ENCODE measurements around the gene UMAD1.

Gene UMAD1

DNA sequence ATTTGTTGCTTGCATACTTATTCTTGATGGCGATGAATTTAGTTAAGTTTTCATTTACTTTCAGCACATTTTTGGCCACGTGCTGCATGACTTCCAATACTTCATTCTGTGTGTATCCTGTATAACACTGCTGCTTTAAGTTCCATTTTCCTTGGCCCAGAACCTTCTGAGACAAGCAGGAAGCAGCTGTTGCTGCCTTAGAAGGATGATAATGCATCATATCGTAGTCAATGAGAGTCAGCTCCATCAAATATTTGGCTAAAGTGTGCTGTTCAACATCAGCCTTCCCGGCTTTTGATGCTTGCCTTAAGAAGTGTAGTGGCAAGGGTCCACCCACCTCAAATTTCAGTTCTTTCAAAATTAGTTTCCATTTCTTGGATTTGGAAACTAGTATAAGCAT lies 268.8 kb downstream of the UMAD1 start:
- no peaks in the 10 kb centered on the region for H3K27me3 ChIP-seq (ENCODE audit: insufficient read depth, low read length, poor library complexity, severe bottlenecking)
- TF ChIP-seq EZH2phosphoT487 (IDR thresholded peaks at IDR 0.05; ENCODE audit: borderline replicate concordance) = no peak
- TF ChIP-seq, protein P1, sequence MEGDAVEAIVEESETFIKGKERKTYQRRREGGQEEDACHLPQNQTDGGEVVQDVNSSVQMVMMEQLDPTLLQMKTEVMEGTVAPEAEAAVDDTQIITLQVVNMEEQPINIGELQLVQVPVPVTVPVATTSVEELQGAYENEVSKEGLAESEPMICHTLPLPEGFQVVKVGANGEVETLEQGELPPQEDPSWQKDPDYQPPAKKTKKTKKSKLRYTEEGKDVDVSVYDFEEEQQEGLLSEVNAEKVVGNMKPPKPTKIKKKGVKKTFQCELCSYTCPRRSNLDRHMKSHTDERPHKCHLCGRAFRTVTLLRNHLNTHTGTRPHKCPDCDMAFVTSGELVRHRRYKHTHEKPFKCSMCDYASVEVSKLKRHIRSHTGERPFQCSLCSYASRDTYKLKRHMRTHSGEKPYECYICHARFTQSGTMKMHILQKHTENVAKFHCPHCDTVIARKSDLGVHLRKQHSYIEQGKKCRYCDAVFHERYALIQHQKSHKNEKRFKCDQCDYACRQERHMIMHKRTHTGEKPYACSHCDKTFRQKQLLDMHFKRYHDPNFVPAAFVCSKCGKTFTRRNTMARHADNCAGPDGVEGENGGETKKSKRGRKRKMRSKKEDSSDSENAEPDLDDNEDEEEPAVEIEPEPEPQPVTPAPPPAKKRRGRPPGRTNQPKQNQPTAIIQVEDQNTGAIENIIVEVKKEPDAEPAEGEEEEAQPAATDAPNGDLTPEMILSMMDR (conservative IDR thresholded peaks at IDR 0.05; ENCODE audit: low read length) = no peak
- H3F3A ChIP-seq (ENCODE audit: low read depth) = no peaks in the 10 kb centered on the region
- H3K9me3 ChIP-seq (ENCODE audit: insufficient read depth, low read depth, low read length) = no peaks in the 10 kb centered on the region
- H3K4me1 ChIP-seq (ENCODE audit: insufficient read depth, low read length, poor library complexity, severe bottlenecking) = peaks cover 23% of the 10 kb centered on the region
- no peaks in the 10 kb centered on the region for H3K9me2 ChIP-seq (replicated peaks; ENCODE audit: low read depth, low read length)
- H3K36me3 ChIP-seq (ENCODE audit: insufficient read depth, low read length) = no peaks in the 10 kb centered on the region
- H3K4me2 ChIP-seq (ENCODE audit: low read depth, low read length, poor library complexity, severe bottlenecking) = no peak overlapping the region
- no peak overlapping the region for H2AFZ ChIP-seq (ENCODE audit: low read length)
- no peak overlapping the region for H3K9ac ChIP-seq (ENCODE audit: low read depth, low read length, poor library complexity, severe bottlenecking)
- no peaks in the 10 kb centered on the region for H4K20me1 ChIP-seq (ENCODE audit: insufficient read depth, low read length, poor library complexity, severe bottlenecking)
- H3K79me2 ChIP-seq (ENCODE audit: insufficient read depth, low read length) = no peaks in the 10 kb centered on the region
- no peak overlapping the region for H3K4me3 ChIP-seq (ENCODE audit: low read length, poor library complexity, severe bottlenecking)

DNA sequence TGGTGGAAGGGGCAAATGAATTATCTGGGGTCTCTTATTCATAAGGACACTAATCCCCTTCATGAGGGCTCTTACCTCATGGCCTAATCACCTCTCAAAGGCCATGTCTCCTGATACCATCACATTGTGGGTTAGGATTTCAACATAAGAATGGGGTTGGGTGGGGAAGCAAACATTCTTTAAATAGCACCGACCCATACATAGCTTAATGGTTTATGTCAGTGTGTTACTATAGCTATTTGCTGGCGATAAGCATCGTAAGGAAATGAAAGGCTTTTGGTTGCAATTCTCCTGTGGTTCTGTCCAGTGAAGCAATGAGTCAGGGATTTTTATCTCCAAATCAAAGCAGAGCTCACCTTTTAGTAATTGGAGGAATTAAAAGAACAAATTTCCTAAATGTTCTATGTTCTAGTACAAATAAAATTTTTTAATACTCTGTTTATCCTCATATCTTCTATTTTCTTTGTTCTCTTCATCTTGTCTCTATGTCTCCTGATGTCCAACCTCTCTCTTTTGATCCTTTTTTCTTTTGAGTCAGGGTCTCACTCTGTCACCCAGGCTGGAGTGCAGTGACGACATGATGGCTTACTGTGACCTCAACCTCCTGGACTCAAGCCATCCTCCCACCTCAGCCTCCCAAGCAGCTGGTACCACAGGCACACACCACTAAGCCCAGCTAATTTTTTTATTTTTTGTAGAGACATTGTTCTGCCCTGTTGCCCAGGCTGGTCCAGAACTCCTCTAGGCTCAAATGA lies 271.0 kb downstream of the UMAD1 start:
- peaks cover 23% of the 10 kb centered on the region for H3K4me1 ChIP-seq (ENCODE audit: insufficient read depth, low read length, poor library complexity, severe bottlenecking)
- H3K79me2 ChIP-seq (ENCODE audit: insufficient read depth, low read length) = no peaks in the 10 kb centered on the region
- H4K20me1 ChIP-seq (ENCODE audit: insufficient read depth, low read length, poor library complexity, severe bottlenecking) = no peaks in the 10 kb centered on the region
- H3K9me3 ChIP-seq (ENCODE audit: insufficient read depth, low read depth, low read length) = no peaks in the 10 kb centered on the region
- no peak overlapping the region for H3K4me2 ChIP-seq (ENCODE audit: low read depth, low read length, poor library complexity, severe bottlenecking)
- no peaks in the 10 kb centered on the region for H3K36me3 ChIP-seq (ENCODE audit: insufficient read depth, low read length)
- H3K4me3 ChIP-seq (ENCODE audit: low read length, poor library complexity, severe bottlenecking) = no peak overlapping the region
- TF ChIP-seq EZH2phosphoT487 (IDR thresholded peaks at IDR 0.05; ENCODE audit: borderline replicate concordance) = no peak
- TF ChIP-seq, protein P1 (conservative IDR thresholded peaks at IDR 0.05; ENCODE audit: low read length) = no peak
- no peak overlapping the region for H3K9ac ChIP-seq (ENCODE audit: low read depth, low read length, poor library complexity, severe bottlenecking)
- no peaks in the 10 kb centered on the region for H3K27me3 ChIP-seq (ENCODE audit: insufficient read depth, low read length, poor library complexity, severe bottlenecking)
- H2AFZ ChIP-seq (ENCODE audit: low read length) = no peak overlapping the region
- no peaks in the 10 kb centered on the region for H3K9me2 ChIP-seq (replicated peaks; ENCODE audit: low read depth, low read length)
- H3F3A ChIP-seq (ENCODE audit: low read depth) = no peaks in the 10 kb centered on the region

DNA sequence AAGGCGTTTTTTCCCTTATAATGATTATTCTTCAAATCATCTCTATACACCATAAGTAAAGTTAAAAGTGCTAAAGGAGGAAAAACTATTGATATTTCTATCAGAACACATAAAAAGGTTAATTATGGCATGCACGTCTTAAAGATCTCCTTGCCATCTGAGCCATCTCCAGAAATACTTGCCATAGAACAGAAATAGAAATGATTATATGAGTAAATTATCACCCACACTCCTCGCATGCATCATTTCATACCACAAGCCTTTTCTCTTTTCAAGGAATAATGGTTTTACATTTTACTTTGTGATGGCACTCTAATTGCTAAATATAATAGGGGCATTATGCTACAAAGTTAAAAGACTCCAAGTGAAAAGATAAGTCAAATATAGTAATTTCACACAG lies 272.4 kb downstream of the UMAD1 start:
- peaks cover 23% of the 10 kb centered on the region for H3K4me1 ChIP-seq (ENCODE audit: insufficient read depth, low read length, poor library complexity, severe bottlenecking)
- no peaks in the 10 kb centered on the region for H3F3A ChIP-seq (ENCODE audit: low read depth)
- H3K9me2 ChIP-seq (replicated peaks; ENCODE audit: low read depth, low read length) = no peaks in the 10 kb centered on the region
- no peaks in the 10 kb centered on the region for H4K20me1 ChIP-seq (ENCODE audit: insufficient read depth, low read length, poor library complexity, severe bottlenecking)
- H2AFZ ChIP-seq (ENCODE audit: low read length) = no peak overlapping the region
- no peaks in the 10 kb centered on the region for H3K79me2 ChIP-seq (ENCODE audit: insufficient read depth, low read length)
- H3K9ac ChIP-seq (ENCODE audit: low read depth, low read length, poor library complexity, severe bottlenecking) = no peak overlapping the region
- no peak for TF ChIP-seq EZH2phosphoT487 (IDR thresholded peaks at IDR 0.05; ENCODE audit: borderline replicate concordance)
- TF ChIP-seq, protein P1 (conservative IDR thresholded peaks at IDR 0.05; ENCODE audit: low read length) = no peak
- no peak overlapping the region for H3K4me2 ChIP-seq (ENCODE audit: low read depth, low read length, poor library complexity, severe bottlenecking)
- H3K27me3 ChIP-seq (ENCODE audit: insufficient read depth, low read length, poor library complexity, severe bottlenecking) = no peaks in the 10 kb centered on the region
- no peaks in the 10 kb centered on the region for H3K36me3 ChIP-seq (ENCODE audit: insufficient read depth, low read length)
- H3K9me3 ChIP-seq (ENCODE audit: insufficient read depth, low read depth, low read length) = no peaks in the 10 kb centered on the region
- H3K4me3 ChIP-seq (ENCODE audit: low read length, poor library complexity, severe bottlenecking) = no peak overlapping the region
